ENCODE data around the gene ZSWIM6. TPM values are rescaled to one million over a fixed set of nuclear protein-coding genes. Genes with fewer than 3 reads are reported as not detected.
A peak's percentile ranks its signal among the peaks of the same experiment; 100 is the strongest.

The ZSWIM6 gene
- polyA plus RNA-seq, 12 donors, result 6.4 to 16.5 (median 9.9) TPM; not detected in 1

- DNase-seq, result no peak
Measured at GRCh38 chr5:61536922-61537321, 204.9 kb downstream of the ZSWIM6 start.

DNA sequence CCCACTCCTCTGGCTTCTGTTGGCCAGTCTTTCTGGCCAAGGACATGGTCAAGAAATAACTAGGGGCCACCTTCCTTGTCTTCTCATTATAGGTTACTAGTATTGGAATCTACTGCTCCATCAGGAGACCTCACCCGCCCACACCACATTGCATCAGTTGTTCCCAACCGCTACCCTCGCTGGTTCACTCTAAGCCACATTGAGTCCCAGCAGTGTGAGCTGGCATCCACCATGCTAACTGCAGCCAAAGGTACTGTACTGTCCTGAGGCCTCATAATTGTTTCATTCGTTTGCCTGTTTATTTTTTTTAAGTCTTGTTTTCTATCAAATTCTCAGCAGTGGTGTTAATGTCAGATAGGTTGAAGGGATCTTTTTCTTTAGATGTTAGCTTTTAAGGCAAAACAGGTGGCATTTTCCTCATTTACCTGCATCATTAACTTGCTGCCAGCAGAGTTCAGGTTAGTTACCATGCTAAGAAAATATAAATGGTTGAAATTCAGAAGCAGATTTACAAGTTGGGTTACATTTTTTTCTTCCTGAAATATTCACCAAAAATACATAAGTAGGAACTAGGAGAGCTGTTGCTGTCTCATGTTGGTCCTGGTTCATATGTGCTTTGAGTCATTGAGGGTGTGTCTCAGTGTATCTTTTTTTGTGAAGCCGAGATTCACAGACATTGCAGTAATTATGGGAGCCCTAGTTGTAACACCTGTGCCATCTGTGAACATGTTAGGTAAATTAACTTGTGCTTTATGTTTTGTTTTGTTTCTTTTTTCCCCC is 206.9 kb downstream of the ZSWIM6 start:
- no peak for DNase-seq

DNA sequence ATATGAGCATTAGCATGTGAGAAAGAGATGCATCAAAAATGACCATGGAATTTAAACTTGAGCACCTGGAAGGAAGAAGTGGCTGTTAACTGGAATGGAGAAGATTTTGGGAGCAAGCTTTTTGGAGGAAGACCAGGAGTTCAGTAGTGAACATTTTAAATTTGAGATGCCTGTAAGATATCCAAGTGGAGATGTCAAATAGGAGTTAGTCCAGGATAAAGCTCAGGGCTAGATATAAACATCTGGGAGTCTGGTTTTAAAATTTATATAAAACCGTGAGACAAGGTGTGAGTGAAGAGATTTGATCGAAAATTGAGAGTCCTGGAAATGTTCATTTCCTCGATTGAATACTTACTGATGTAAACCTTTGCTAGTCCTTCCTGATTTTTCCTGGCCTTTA is 217.5 kb downstream of the ZSWIM6 start:
- DNase-seq, result no peak

- DNase-seq, result no peak
Measured at GRCh38 chr5:61551637-61552313, 219.7 kb downstream of the ZSWIM6 start.

GRCh38 chr5:61559146-61559545 is 227.1 kb downstream of the ZSWIM6 start:
- no peak for DNase-seq

- no peak for DNase-seq
Measured at GRCh38 chr5:61559722-61560121, 227.7 kb downstream of the ZSWIM6 start.

GRCh38 chr5:61563401-61563800 is 231.3 kb downstream of the ZSWIM6 start:
- no peak for DNase-seq

GRCh38 chr5:61567337-61567736 is 235.3 kb downstream of the ZSWIM6 start:
- DNase-seq, result no peak

DNA sequence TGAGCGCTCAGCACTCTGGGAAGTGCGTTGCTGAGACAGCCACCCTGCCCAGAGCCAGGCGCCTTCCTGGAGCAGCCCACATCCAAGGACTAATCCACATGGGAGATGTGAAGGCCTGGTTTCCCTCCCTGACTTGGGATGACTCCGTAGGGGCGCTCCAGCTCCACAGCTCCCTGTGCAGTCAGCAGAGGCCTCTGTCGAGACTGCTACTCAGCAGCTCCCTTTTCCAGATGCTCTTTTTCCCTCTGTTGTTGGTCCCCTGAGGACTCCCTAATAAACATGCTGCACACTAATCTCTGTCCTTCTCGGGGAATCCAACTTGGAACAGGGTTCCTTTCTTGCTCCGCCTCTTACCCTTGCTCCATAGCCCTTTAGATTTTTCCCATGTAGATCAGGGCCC is 237.3 kb downstream of the ZSWIM6 start:
- DNase-seq, result peak; percentile 4

GRCh38 chr5:61570767-61571166 is 238.7 kb downstream of the ZSWIM6 start:
- no peak for DNase-seq

DNA sequence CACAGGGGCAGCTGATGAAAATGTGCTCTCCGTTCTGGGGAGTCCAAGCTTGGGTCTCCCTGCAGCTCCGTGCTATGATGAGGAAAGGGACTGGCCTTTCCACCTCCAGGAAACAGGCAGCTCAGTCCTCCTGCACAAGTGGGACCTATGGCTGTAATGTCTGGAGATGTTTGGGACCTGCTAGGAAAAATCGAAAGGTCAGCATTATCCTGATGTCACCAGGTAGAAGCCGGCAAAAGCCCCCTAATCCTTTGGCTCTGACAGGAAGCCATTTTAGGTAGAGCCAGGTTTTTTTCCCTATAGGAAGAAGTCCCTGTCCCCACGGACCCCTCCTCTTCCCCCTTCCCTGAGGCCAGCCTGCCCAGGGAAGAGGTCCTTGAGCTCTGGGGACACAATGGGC is 240.9 kb downstream of the ZSWIM6 start:
- no peak for DNase-seq

GRCh38 chr5:61575103-61575502 is 243.0 kb downstream of the ZSWIM6 start:
- DNase-seq, result no peak

- DNase-seq, result no peak
Measured at GRCh38 chr5:61575581-61575980, 243.5 kb downstream of the ZSWIM6 start.

DNA sequence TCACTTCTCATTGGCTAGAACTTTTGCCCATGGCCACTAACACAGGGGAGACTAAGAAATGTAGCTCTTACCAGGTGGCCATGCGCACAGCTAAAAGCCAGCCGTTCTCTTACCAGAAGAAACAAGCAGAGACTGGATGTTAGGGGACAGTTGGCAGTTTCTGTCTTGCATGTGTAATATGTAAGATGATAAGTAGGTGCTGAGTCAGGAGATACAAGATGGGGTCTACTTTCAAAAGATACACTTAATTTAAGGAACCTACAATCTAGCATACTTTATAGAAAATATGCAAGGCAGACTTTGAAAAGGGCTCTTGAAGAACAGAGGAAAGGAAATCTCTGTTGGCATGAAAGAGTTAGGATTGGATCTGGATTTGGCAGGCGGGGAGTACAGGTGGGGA is 244.5 kb downstream of the ZSWIM6 start:
- no peak for DNase-seq

DNA sequence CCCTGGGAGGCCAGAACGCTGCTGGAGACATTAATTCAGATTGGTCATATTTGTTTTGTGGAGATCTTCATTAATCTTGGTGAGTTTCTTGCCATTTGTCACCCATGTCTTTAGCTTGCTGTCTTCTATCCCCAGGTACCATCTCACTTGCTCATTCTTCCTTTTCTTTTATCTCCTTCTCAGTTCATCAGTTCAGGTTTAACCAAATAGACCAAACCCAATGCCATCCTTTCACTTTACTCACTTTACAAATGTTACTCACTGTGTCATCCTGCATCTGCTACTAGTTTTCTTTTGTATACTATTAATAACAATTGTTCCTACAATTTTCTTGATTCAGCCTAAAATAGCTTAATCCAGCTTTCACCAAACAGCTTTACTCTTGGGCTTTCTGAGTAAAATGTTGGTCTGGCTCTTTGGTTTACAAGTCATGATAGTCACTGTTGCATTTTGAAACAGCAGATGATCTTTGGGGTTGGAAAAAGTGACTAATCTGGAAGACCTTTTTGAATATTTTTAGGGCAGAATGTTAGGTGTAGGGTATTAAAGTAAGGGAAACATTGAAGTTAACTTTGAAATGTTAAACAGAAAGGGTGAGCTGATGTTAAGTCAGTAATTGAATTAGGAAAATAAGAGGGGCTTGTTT is 246.9 kb downstream of the ZSWIM6 start:
- DNase-seq, result no peak

GRCh38 chr5:61582205-61582820 is 250.3 kb downstream of the ZSWIM6 start:
- DNase-seq, result no peak

- DNase-seq, result no peak
Measured at GRCh38 chr5:61582887-61583286, 250.8 kb downstream of the ZSWIM6 start.

DNA sequence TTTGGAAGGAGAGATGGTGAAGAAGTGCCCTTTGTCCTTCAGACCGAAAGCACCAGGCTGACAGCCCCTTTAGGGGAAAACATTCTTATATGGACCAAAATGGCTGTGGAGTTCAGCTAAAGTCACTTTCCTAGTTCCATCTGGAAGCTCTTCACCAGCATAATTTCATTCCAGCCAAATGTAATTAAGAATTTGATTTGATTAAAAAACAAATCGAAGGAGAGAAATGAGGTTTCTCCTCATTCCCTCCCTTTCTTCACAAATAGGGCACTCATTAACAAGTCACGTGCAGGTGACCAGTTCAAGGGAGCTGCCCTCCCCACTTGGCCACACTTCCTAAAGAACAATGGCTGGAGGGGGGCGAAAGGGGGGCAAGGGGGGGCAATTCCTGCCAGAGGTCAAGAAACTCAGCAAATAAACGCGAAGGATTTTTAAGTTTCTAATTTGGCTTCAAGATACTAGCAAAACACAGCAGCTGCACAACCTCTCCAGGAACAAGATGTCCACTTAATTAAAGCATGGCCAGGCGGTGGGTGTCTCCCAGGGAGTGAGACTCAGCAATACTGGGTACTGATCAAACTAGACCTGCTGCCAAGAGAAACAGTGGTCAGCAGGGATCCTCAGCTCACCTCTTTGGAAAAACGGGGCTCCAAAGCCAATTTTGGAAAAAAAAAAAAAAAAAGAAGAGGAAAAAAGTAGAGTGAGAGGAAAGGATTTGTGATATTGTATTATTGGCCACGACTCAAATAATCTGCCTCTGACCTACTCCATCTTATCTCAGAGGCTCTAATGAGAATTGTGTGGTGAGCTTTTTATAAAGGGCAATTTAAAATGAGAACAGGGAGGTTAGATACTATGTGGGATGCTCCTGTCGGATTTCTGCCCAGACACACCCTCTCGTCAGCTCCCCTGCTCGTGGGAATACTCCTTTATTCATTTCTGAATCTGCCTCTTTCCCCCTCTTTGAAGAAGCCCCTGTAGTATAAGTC is 254.3 kb downstream of the ZSWIM6 start:
- DNase-seq, result no peak

- DNase-seq, result no peak
Measured at GRCh38 chr5:61587125-61587524, 255.1 kb downstream of the ZSWIM6 start.

DNA sequence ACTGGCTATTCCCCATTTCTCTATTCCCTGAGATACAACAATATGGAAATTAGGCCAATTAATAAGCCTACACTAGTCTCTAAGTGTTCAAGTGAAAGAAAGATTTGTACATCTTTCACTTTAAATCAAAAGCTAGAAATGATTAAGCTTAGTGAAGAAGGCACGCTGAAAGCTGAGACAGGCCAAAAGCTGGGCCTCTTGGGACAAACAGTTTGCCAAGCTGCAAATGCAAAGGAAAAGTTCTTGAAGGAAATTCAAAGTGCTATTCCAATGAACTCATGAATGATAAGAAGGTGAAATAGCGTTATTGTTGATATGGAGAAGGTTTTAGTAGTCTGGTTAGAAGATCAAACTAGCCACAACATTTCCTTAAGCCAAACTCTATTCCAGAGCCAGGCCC is 256.2 kb downstream of the ZSWIM6 start:
- no peak for DNase-seq

DNA sequence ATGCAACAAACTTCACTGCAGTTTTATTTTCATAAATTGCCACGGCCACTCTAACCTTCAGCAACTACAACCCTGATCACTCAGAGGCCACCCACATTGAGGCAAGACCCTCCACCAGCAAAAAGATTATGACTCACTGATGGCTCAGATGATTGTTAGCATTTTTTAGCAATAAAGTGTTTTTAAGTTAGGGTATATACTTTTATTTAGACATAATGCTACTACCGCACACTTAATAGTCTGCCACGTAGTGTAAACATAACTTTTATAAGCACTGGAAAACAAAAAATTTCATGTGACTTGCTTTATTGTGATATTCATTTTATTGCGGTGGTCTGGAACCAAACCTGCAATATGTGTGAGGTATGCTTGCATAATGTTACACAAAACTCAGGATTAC is 257.9 kb downstream of the ZSWIM6 start:
- no peak for DNase-seq

Measured in muscle of arm (tissue), 12 donors.